Subcutaneous adipose tissue (tissue), 4 donors: ENCODE measurements around the gene AZI2. TPM values are rescaled to one million over a fixed set of nuclear protein-coding genes. Genes with fewer than 3 reads are reported as not detected.

Experiments
- CTCF ChIP-seq: fragments of 450-650 bp; IDR thresholded peaks from one replicate; pipeline ENCODE4 v1.5.1; 2016; ENCODE audit warnings: low read depth, mild to moderate bottlenecking, control low read depth, antibody characterized with exemption, moderate library complexity
- total RNA-seq, 4 donors: library from RNA; depleted of rRNA; stranded (reverse); fragments of >200 nt; gene quantifications; one replicate each; pipeline ENCODE4 v1.1.0, GENCODE V29; 2016

Gene AZI2
- total RNA-seq, 4 donors from 2014 or later: 106 to 152 (median 138) TPM

GRCh38 chr3:28301688-28302087 is 46.9 kb downstream of the AZI2 start:
- TF ChIP-seq CTCF: no peak

GRCh38 chr3:28300345-28300962 is 48.2 kb downstream of the AZI2 start:
- no peak for TF ChIP-seq CTCF

- TF ChIP-seq CTCF: no peak
Measured at GRCh38 chr3:28299705-28300104, 48.9 kb downstream of the AZI2 start.

- no peak for TF ChIP-seq CTCF
Measured at GRCh38 chr3:28295898-28296490, 52.6 kb downstream of the AZI2 start.

GRCh38 chr3:28294667-28295413 is 53.8 kb downstream of the AZI2 start:
- TF ChIP-seq CTCF: no peak

GRCh38 chr3:28292622-28293021 is 56.0 kb downstream of the AZI2 start:
- no peak for TF ChIP-seq CTCF

- no peak for TF ChIP-seq CTCF
Measured at GRCh38 chr3:28291577-28291976, 57.0 kb downstream of the AZI2 start.
